HG03025 (cell line): ENCODE data around the gene CFHR2.

Experiments
- ATAC-seq: cut with Tn5 transposase; IDR thresholded peaks from one replicate; pipeline ENCODE4 v1.9.1; 2021; ENCODE audit warnings: mild to moderate bottlenecking, moderate library complexity; ENCODE audit not compliant: unreplicated experiment, low FRiP score

The CFHR2 gene

GRCh38 chr1:196997423-196997822 is 53.9 kb downstream of the CFHR2 start:
- no peak for ATAC-seq

- ATAC-seq, result no peak
Measured at GRCh38 chr1:197001828-197002227, 58.3 kb downstream of the CFHR2 start.

GRCh38 chr1:197003132-197003531 is 59.6 kb downstream of the CFHR2 start:
- no peak for ATAC-seq

GRCh38 chr1:197008861-197009260 is 65.3 kb downstream of the CFHR2 start:
- ATAC-seq, result no peak
